GM19372 (cell line): ENCODE measurements around the gene AP1B1.
"Not testable (repeated sequence)": the region's sequence is repeated elsewhere in the genome, so short reads cannot be mapped to it uniquely, and the experiment has no call there.

ENCODE experiments used
- ATAC-seq: cut with Tn5 transposase; IDR thresholded peaks from one replicate; pipeline ENCODE4 v1.9.1; 2021; ENCODE audit warnings: mild to moderate bottlenecking, low read depth, moderate library complexity; ENCODE audit not compliant: unreplicated experiment

Gene AP1B1

DNA sequence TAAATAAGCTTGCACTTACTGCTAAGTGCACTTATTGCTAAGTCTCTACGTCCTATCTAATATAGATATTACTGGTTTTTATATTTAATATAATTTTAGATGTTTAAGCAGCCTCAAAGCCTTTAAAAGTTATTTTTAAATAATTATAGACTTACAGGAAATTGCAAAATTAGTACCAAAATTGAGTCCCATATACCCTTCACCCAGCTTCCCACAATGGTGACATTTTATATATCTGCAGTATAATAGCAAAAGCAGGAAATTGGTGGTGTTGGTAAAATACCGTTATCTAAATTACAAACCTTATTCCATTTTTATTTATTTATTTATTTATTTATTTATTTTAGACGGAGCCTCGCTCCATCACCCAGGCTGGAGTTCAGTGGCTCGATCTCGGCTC is 1.9 kb upstream of the AP1B1 start:
- ATAC-seq = no peak

DNA sequence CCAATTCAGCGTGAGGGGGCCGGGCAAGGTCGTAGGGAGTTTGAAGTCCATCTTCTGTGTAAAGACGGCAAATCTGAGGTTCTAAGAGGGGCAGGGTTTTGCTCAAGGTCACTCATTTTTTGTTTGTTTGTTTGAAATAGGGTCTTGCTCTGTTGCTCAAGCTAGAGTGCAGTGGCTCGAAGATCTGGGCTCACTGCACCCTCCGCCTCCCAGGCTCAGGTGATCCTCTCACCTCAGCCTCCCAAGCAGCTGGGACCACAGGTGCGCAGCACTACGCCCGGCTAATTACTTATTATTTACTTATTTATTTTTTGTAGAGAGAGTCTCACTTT is 355 bp upstream of the AP1B1 start:
- peak; percentile 20 for ATAC-seq

DNA sequence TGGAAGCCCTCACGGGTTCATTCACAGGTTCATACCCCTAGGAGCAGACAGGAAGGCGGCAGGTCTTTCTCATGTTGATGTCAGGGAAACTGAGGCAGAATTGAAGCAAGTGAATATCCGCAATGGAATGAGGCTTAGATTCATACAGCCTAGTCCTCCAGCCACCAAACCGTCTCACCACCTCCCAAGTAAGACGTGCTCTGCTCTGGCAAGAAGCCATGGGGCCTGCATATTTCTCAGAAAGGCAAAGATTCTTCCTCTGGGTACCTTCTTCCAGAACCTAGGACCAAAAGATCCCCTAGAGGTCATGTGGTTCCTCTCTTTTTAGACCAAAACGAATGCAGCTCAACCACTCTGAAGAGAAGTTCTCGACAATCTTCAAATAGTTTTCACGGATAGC is 1.7 kb downstream of the AP1B1 start:
- no peak for ATAC-seq

DNA sequence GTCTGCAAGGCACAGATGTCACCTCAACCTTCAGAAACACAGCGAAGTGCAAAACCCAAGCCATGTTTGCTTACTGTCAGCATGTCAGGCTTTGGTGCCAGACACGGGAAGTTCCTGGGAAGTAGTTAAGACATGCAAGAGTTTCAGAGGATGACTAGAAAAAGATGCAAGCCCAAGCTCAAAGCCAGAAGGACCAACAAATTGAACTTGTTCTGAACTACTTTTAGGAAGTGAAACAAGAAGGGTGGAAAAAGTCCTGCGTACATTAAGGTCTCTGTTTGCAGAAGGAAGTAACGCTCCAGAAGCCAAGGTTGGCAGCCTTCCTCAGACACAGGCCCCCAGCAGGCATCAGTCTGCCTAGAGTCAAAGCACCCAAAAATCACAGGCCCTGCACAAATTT is 2.6 kb downstream of the AP1B1 start:
- no peak for ATAC-seq

DNA sequence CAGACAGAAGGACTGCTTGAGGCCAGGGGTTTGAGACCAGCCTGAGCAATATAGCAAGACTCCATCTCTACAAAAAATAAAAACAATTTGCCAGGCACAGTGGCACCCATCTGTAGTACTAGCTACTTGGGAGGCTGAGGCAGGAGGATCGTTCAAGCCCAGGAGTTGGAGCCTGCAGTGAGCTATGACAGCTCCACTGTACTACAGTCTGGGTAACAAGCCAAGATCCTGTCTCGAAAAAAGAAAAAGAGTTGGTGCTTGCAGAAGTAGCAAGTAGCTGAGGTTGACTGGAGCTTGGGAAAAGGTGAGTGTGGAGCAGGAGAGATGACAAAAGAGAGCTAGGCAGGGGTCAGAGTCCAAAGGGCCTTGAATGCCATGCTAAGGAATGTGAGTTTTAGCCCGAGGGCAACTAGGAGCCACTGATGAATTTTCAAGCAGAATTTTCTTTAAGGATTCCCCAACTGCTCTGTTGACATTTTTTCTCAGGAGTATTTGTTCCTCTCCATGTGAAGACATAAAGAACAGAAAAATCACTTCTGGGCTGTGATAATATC is 3.1 kb downstream of the AP1B1 start:
- no peak for ATAC-seq

DNA sequence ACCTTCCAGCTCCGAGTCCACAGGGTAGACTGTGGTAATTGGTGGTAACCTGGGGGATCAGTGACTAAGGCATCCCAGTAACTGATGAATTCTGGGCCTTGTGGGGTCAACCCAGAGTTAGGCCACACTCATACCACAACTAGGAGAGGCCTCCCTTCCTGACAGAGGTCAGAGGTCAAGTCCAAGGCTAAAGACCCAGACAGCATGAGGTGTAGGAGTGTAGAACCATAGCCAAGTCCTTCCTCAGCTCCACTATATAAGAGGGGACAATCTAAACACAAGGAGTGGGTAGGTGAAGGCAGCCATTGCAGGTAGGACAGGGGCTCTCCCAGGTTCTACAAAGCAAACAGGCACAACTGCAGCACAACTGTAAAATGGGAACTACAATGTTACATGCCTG is 4.6 kb downstream of the AP1B1 start:
- no peak for ATAC-seq

DNA sequence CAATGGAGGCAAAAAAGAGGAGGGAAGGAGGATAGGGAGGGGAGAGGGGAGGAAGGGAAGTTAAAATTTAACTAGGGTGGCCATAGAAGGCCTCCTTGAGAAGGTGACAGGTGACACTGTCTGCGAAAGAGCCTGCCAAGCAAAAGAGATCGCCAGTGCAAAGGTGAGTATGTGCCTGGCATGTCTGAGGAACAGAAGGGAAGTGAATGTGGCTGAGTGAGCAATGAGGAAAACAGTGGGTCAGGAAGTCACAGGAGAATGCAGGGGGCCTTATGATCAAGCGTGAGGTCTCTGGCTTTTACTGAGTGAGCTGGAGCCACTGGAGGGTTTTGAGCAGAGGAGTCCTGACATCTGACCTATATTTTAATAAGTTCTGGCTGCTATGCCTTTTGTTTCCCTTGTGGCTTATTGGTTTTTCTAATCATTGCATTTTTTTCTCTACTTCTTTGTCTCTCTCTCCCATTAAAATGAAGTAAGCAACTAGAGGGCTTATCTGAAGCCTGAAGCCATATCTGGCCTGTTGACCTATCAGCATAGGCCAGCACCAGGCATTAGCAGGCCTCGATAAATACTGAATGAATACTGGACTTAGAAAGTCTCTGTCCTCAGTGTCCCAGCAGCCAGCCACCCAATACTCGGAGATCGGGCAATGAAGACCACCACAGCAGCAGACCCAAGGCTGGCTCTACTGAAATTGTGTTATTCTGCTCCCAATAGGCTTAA is 5.6 kb downstream of the AP1B1 start:
- ATAC-seq = no peak

DNA sequence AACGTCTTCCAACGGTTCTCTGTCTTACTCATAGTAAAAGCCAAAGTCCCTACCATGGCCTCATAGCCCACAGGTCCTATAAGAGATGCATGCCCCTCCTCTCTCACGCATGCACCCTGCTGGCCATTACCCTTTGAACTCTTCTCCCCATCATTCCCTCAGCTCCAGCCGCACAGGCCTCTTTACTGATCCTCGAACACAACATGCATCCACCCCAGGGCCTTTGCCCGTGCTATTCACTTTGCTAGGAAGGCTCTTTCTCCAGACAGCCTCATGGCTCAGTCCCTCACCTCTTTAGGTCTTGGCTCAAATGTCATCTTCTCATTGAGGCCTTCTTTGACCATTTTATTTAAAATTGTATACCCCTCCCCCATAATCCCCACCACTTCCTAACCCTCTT is 7.5 kb downstream of the AP1B1 start:
- no peak for ATAC-seq

DNA sequence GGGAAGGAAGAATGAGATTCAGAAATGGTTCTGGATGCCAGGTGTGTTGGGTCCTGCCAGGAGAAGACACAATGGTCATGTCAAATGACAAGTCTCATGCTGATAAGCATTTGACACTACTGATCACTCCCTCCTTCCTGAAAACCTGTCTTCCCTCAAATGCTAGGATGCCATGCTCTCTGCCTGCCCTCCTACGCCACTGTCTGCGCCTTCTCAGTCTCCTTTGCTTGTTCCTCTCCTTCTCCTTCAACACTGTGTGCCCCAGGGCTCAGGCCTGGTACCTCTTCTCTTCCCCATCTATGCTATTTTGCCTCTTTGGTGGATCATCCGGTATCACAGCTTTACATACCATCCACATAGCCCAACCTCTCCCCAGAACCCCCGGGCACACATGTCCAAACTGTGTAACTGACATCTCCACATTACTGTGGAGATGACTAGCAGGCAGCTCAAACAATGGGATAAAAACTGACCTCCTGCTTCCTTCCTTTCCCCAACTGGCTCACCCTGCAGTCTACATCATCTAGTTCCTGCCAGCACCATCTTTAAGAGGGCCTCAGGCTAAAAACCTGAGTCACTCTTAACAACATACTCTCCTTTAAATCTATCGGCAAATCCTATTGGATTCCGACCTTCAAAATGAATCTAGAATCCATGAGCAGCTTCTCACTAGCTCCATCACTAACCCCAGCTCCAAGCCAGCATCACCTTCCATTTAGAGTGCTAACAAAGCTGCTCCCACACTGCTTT is 8.2 kb downstream of the AP1B1 start:
- ATAC-seq = no peak

DNA sequence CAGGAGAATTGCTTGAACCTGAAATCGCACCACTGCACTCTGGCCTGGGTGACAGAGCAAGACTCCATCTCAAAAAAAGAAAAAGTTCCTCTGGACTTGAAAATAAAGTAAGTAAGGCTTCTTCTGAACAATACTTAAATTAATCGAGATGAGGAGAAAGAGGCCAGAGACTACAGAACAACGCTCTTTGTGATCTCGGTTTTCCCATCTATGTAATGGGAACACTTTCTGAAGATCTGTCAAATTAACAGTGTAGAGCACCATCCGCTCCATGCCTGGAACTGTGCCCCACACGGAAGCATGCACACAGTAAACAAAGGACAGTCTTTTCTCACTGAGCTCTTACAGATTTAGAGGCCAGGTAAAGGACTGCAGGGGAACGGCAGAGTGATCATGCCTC is 9.1 kb downstream of the AP1B1 start:
- ATAC-seq = no peak

DNA sequence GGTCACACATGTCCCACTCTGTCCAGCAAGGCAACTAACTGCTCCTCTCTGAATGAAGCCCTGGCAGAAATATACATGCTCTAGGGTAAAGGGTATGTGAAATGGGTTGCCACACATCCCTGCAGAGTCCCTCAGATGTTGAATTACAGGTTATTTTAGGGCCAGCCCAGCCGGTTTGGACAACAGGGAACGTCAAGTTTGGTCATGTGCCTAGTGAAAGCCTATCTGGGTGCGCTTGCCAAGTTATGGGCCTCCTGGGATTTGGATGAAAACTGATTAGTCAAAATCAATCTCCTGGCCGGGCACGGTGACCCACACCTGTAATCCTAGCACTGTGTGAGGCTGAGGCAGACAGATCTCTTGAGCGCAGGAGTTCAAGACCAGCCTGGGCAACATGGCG is 10.4 kb downstream of the AP1B1 start:
- ATAC-seq = no peak

DNA sequence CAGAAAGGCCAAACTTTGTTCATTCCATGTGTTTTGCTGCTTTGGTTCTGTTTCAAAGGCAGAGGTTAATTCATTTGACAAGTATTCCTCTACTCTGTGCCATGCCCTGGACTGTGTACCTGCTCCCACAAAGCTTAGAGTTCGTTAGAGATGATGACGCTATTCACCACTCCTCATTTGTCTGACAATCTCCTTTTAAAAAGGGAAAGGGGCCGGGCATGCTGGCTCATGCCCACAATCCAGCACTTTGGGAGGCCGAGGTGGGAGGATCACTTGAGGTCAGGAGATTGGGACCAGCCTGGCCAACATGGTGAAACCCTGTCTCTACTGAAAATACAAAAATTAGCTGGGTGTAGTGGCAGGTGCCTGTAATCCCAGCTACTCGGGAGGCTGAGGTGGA is 11.7 kb downstream of the AP1B1 start:
- not testable (repeated sequence) for ATAC-seq

DNA sequence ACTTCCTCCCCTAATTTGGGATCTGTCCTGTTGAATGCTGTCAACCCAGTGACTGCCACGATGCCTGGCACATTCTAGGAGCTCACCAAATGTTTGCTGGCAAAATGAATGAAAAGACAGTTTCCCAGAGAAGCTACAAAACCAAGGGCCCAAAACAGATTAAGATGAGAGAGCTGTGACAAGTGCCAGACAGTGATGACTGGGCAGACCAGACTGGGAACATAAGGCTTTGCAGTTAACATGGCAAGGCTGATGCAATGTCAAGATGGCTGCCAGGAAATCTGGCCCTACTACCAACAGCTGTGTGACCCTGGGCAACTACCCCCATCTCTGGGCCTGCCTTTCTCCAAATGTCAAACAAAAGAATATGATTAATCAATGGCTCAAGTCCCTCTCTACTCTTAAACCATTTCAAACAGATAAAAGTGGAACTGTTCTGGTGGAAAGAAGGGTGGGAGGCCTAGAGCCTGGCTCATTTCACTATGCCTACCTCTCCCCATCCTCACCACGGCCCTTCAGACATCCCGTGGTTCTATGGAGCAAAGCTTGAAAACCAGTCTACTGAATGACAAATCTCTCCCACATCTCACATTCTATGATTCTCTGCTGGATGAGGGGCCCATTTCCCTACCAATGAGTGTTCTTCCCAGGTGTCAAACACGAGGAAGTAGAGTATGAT is 12.8 kb downstream of the AP1B1 start:
- ATAC-seq = no peak

DNA sequence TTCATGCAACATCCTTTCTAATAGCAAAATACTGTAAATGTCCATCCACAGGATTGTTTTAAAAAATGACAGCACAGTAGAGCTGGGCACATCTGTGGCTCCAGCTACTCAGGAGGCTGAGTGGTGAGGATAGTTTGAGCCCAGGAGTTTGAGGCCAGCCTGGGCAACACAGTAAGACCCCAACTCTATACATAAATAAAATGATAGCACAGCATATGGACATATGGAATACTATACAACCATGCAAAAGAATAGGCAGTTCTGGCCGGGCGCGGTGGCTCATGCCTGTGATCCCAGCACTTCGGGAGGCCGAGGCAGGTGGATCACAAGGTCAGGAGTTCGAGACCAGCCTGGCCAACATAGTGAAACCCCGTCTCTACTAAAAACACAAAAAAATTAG is 13.6 kb downstream of the AP1B1 start:
- not testable (repeated sequence) for ATAC-seq

DNA sequence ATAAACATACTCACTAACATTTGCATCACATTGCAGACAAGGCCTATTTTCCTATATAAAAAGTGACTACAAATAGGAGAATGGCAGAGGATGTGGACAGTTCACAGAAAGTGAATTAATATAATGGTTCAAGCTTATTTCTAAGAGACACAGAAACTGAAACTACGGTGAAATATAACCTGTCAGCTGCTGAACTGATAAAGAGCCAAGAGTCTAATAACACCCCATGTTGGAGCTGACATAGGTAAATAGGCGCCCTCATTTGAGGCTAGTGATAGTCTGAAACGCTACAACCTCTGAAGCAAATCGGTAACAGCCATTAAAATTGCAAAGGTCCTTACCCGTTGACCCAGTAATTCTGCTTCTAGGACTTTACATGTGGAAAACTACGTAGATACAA is 14.0 kb downstream of the AP1B1 start:
- no peak for ATAC-seq

DNA sequence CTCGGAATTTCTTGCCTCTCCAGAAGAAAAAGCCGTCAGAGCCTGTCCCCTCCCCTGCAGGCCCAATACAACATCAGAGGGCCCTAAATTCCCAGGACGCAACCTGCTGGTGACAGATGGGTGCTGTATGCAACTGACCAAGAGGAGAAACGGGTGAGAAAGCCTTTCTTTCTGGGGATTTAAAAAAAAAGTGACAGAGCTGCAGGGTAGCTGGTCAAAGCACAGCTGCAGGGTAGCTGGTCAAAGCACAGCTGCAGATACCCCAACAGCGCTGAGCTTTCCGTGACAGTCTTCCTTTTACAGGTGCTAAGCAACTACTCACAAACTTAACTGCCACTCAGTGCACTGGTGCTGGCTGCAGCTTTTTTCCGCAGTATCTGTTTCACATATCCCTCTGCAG is 17.8 kb downstream of the AP1B1 start:
- ATAC-seq = no peak

DNA sequence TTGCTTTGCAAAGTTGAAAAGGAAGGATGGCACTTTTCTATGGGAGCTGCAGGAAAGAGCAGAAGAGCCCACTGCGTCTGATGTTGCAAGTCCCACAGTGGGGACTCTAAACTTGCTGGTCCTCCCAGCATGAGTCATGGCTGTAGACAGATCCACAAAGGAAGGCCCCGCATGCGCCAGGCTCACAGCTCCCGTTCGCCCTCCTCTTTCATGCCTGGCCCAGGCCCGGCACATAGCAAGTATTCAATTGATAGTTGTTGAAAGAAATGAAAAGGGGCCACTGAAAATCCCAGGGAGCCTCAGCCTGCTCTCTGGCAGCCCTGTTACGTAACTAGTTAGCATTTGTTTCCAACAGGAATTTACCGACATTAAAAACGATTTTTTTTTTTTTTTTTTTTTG is 18.9 kb downstream of the AP1B1 start:
- ATAC-seq = no peak

DNA sequence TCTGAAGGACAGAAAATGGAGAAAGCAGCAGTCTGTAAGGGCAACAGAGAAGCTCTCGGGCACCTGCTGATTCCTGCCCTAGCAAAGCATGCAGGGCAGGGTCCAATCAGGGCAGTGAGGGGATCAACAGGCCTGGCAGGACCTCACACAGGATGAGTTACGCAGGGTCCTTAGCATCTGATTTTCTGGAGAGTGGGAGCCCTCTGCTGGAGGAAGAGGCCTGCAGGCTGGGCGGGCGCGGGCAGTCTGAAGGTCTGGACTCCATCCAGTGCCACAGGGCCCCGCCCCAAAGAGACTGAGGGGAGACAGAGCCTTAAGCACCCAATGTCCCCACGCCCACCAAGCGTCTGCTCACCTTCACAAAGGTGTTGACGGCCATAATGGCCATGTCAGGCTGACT is 28.9 kb downstream of the AP1B1 start:
- ATAC-seq = no peak

DNA sequence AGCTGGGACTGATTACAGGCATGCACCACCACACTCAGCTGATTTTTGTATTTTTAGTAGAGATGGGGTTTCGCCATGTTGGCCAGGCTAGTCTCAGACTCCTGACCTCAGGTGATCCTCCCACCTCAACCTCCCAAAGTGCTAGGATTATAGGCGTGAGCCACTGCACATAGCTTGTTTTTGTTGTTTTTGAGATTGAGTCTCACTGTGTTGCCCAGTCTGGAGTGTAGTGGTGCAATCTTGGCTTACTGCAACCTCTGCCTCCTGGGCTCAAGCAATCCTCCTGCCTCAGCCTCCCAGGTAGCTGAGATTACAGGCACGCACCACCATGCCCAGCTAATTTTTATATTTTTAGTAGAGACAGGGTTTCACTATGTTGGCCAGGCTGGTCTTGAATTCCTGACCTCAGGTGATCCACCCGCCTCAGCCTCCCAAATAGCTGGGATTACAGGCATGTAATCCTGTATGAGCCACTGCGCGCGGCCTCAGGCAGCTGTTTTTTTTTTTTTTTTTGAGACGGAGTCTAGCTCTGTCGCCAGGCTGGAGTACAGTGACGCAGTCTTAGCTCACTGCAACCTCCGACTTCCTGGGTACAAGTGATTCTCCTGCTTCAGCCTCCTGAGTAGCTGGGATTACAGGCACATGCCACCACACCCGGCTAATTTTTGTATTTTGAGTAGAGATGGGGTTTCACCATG is 31.0 kb downstream of the AP1B1 start:
- ATAC-seq = not testable (repeated sequence)

DNA sequence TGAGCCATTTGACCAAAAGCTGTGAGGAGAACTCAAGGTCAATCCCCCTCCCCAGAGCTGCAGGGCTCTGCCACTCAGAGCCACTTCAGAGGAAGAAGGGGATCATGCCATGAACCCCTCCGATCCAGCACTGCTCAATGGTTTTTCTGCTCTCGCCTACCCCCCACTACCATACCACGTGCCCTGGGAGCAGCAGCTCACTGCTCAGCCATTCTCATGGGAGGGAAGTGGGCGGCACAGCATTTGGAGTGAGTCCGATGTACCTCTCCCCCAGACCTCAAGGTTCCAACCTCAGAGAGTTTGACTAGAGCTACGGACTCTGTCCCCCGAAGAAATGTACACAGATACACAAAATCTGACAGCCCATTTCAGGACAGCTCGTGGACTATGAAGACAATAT is 34.5 kb downstream of the AP1B1 start:
- no peak for ATAC-seq

DNA sequence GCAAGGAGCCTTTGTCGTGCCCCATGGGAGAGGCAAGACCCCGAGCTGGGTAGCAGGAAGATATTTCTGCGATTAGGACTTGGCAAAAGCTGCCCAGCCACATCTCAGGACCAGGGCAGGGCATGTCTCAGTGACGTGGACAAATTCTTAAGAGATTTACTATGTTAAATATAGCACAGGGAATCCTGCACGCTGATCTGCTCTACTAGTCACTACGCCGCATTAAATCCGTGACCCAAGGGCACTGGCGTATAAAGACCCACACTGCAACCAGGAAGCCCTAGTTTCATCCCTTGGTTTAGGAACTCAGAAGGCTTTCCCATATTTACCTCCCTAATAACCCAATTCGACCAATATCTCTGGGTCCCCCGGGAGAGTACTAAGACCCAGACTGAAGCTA is 35.1 kb downstream of the AP1B1 start:
- no peak for ATAC-seq
